ENCODE results near the gene ASB10.

Gene ASB10

GRCh38 chr7:151166629-151167196 is 20.3 kb downstream of the ASB10 start:
- no peak for DNase-seq (ENCODE audit: low read depth)

DNA sequence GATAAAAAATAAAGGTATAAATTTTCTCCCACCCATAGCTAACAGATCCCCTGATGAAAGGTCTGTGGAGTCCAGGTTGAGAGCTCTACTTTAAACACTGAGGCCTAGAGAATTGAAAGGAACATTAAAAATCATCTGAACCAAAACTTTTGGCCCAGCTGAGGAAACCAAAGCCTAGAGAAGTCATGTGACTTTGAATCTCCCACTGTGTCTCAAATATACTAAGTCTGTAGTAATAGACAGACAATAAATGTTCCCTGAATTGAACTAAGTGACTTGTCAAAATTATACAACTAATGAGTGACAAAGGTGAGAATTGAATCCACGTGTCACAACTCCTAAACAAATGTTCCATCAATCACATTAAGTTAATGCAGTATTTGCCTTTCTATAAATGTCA is 25.3 kb downstream of the ASB10 start:
- DNase-seq (ENCODE audit: low read depth) = no peak

DNA sequence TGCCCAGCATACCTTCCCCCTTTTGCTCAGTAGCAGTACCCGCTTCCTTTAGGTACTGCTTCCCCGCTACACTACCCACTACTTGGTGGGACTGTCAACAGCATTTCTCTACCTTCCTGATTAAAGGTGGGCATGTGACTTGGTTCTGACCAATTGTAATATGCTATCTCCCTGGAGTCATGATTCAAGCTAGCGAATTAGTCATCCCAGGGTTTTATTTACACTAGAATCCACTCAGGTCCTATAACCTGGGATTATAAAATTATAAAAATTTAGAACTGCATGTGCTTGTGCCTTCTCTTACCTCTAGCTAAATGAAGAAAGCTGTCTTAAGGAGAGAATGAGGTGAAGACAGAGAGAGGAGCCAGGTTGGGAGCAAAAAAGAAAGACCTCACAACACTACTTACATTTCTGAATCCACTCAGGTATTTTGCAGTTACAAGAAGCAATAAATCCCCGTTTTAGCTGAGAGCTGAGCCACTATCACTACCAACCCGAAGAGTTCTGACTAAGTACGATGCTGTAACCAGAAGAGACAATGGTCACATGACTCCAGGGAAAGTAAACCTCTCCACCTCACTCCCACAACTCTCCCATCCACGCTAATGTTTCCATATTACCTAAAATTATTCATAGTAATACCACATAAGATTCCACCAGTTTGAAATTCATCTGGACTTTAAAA is 29.3 kb downstream of the ASB10 start:
- DNase-seq (ENCODE audit: low read depth) = no peak

- no peak for DNase-seq (ENCODE audit: low read depth)
Measured at GRCh38 chr7:151152643-151153513, 34.2 kb downstream of the ASB10 start.

- DNase-seq (ENCODE audit: low read depth) = no peak
Measured at GRCh38 chr7:151150388-151150787, 36.7 kb downstream of the ASB10 start.

GRCh38 chr7:151148319-151149259 is 38.5 kb downstream of the ASB10 start:
- no peak for DNase-seq (ENCODE audit: low read depth)

- no peak for DNase-seq (ENCODE audit: low read depth)
Measured at GRCh38 chr7:151146761-151147160, 40.3 kb downstream of the ASB10 start.

DNA sequence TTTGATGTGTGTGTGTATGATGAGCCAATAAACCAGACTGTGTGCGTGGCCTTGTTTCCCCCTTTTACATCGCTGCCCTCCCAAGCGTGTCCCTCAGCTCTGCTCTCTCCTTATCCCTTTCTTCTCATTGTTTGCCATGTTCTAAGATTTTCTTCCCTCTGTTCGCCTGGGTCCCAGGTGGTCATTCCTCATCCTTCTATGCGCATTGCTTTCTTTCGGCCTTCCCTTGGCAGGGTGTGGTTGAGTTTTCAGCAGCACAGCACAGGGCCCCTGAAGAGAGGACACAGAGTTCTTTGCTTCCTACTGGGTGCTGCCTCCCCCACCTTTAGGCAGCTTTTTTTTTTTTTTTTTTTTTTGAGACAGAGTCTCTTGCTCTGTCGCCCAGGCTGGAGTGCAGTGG is 42.7 kb downstream of the ASB10 start:
- DNase-seq (ENCODE audit: low read depth) = no peak

- no peak for DNase-seq (ENCODE audit: low read depth)
Measured at GRCh38 chr7:151143261-151144015, 43.6 kb downstream of the ASB10 start.

DNA sequence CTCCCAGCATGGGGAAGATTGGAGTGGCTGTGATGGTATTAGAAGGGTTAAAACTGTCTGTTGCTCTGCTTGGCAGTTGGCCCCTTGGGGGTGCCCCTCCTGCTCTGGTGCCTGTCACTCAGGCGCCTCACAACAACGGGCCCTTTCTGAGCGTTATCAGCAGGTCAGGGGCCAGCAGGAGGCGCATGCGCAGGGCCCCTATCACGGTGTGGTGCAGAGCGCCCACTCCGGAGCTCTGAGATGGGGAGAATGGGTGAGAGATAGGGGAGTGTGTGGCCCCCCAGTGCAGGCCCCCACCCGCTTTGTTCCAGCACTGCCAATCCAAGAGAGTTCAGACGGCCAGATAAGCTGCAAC is 44.4 kb downstream of the ASB10 start:
- DNase-seq (ENCODE audit: low read depth) = no peak

DNA sequence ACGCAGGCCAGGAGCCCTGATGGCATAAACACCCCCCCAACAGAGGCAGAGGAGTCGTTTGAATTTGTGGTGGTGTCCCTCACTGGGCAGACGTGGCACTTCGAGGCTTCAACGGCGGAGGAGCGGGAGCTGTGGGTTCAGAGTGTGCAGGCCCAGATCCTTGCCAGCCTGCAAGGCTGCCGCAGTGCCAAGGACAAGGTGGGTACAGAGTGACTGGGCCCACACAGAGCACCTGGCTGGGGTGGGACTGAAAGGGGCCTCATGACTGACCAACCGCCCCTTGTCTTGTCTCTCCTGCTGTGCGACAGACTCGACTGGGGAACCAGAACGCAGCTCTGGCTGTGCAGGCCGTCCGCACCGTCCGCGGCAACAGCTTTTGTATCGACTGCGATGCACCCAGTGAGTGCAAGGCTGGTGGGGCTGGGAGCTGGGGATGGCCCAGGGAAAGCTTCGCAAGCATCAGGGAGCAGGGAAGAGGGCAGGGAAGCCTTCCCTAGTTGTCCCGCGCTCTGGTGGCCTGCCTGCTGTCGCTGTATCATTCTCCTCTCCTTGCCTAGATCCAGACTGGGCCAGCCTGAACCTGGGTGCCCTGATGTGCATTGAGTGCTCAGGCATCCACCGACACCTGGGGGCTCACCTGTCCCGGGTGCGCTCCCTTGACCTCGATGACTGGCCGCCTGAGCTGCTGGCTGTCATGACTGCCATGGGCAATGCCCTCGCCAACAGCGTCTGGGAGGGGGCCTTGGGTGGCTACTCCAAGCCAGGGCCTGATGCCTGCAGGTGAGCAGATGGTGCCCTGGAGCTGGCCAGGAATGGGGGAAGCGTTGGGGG is 45.0 kb downstream of the ASB10 start:
- DNase-seq (ENCODE audit: low read depth) = no peak

- no peak for DNase-seq (ENCODE audit: low read depth)
Measured at GRCh38 chr7:151141311-151141854, 45.7 kb downstream of the ASB10 start.

DNA sequence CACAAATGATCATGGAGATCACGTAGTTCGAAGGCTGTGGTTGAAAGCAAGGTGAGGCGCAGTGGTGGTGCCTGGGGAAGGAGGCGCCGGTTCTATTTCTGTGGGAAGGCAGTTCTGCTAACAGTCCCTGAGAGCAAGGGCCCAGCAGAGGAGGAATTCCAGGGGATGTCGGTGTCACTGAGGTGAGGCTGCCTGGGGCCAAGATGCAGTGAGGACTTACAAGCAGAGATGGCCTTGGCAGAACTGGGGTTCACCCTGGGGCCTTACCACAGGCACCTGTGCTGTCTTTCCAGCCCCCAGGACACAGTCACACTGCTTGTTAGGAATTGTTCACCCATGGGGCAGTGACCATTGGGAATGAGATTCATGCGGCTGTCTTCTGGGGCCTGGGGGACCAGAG is 46.2 kb downstream of the ASB10 start:
- DNase-seq (ENCODE audit: low read depth) = no peak

DNA sequence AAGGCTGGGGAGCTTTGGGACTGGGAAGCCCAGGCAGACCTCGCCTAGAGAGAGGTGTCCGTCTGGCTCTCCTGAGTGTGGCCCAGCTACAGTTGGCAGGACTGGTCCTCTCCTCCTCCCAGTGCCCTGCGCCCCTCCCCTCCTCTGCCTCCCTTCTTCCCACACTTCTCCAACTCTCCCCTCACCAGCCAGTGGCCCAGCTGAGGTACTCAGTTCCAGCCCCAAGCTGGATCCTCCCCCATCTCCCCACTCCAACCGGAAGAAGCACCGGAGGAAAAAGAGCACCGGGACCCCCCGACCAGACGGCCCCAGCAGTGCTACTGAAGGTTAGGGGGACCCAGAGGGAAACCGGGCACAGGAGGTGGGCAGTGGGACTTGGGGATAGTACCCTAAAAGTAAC is 47.3 kb downstream of the ASB10 start:
- no peak for DNase-seq (ENCODE audit: low read depth)

- no peak for DNase-seq (ENCODE audit: low read depth)
Measured at GRCh38 chr7:151139071-151139790, 47.8 kb downstream of the ASB10 start.

DNA sequence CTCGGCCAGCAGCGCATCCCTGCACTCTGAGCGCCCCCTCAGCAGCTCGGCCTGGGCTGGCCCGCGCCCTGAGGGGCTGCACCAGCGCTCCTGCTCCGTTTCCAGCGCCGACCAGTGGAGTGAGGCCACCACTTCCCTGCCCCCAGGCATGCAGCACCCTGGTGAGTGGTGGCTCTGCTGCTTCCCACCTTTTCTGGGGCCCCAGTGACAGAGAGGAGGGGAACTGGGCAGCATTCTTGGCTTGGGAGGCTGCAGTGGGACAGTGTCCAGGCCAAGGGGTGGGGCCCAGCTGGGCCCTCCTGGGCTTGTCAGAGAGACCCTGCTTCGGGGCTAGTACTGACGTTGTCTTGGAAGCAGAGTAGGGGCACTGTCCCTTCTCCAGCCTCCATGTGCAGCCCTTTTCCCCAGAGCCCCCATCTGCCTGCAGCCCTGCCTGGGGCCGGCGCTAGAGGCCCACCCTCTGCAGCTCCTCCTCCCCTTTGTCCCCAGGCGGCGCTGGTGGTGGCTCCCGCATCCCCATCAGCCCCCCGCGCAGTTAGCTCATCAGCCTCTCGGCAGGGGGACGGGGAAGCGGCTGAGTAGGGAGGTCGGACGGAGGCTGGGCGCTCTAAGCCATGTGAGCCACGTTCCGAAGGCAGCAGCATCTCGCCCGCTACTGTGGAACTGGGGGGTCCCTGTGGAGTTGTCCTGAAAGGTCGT is 48.7 kb downstream of the ASB10 start:
- no peak for DNase-seq (ENCODE audit: low read depth)

GRCh38 chr7:151137791-151138152 is 49.3 kb downstream of the ASB10 start:
- no peak for DNase-seq (ENCODE audit: low read depth)

DNA sequence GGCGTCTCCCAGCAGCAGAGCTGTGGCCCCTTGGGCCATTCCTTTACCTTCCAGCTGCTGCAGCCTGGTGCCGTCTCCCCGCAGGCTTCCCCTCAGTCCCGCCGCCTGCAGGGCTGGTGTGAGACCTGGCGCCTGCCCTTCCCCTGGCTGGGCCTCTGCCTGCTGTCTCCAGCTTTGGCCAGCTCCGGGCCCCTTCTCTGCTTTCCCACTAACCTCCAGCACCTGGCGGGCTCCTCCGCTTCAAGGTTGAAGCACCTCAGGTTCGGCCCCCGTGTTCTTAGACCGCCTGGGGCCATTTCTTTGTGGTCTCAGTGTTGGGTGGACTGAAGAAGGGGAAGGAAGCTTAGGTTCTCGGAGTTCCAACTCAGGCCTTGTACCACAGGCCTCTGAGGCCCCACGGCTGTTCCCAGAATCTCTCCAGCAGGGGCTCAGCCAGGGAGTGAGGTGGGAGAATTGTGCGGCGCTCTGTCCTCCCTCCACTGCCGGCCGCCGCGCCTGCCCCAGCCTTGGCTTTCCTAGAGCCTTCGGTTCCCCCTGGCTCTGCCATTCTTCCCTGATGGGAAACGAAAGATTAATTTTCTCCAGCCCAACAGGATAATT is 49.9 kb downstream of the ASB10 start:
- DNase-seq (ENCODE audit: low read depth) = no peak

All from GM04504 (cell line).